ENCODE measurements around the gene UBE2E3. TPM values are rescaled to one million over a fixed set of nuclear protein-coding genes. Genes with fewer than 3 reads are reported as not detected.

The UBE2E3 gene
- total and polyA plus RNA-seq, 2 of the 13 experiments (the other 11 are each of a cell fraction or from before 2014, with no cell fraction given): 45.7 to 92.6 TPM

- TF ChIP-seq, protein P1, sequence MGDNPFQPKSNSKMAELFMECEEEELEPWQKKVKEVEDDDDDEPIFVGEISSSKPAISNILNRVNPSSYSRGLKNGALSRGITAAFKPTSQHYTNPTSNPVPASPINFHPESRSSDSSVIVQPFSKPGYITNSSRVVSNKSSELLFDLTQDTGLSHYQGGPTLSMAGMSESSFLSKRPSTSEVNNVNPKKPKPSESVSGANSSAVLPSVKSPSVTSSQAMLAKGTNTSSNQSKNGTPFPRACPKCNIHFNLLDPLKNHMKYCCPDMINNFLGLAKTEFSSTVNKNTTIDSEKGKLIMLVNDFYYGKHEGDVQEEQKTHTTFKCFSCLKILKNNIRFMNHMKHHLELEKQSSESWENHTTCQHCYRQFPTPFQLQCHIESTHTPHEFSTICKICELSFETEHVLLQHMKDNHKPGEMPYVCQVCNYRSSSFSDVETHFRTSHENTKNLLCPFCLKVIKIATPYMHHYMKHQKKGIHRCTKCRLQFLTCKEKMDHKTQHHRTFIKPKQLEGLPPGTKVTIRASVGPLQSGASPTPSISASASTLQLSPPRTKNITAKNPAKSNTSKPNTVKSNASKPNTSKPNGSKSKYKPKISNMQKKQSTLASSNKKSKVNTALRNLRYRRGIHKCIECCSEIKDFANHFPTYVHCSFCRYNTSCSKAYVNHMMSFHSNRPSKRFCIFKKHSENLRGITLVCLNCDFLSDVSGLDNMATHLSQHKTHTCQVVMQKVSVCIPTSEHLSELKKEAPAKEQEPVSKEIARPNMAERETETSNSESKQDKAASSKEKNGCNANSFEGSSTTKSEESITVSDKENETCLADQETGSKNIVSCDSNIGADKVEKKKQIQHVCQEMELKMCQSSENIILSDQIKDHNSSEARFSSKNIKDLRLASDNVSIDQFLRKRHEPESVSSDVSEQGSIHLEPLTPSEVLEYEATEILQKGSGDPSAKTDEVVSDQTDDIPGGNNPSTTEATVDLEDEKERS (CRISPR knock-in tag; IDR thresholded peaks at IDR 0.05): no peak
- TF ChIP-seq BCL6 (CRISPR knock-in tag; IDR thresholded peaks at IDR 0.05) (no peak), ZNF280B (CRISPR knock-in tag; IDR thresholded peaks at IDR 0.05; ENCODE audit: borderline replicate concordance) (no peak), JUN (CRISPR knock-in tag; IDR thresholded peaks at IDR 0.05) (no peak), ZNF740 (CRISPR knock-in tag; IDR thresholded peaks at IDR 0.05) (no peak), YY1 (IDR thresholded peaks at IDR 0.05; ENCODE audit: insufficient read depth, insufficient replicate concordance, low read depth, low read length) (peak; percentile 11), XRCC5 (optimal IDR thresholded peaks at IDR 0.05; ENCODE audit: low read length) (no peak), ZNF468 (CRISPR knock-in tag; IDR thresholded peaks at IDR 0.05) (no peak), TBL1XR1 (IDR thresholded peaks at IDR 0.05; ENCODE audit: borderline replicate concordance, low read length, partially characterized antibody) (no peak), SAP130 (CRISPR knock-in tag; IDR thresholded peaks at IDR 0.05; ENCODE audit: low read depth) (peak; percentile 58), GABPA (IDR thresholded peaks at IDR 0.05; ENCODE audit: low read depth, low read length) (no peak), GABPA (CRISPR knock-in tag; IDR thresholded peaks at IDR 0.05; ENCODE audit: low read depth) (no peak), HOXA5 (CRISPR knock-in tag; IDR thresholded peaks at IDR 0.05) (peak; percentile 31; the same call in 1 of the 2 replicates)
- TF ChIP-seq, protein P2, sequence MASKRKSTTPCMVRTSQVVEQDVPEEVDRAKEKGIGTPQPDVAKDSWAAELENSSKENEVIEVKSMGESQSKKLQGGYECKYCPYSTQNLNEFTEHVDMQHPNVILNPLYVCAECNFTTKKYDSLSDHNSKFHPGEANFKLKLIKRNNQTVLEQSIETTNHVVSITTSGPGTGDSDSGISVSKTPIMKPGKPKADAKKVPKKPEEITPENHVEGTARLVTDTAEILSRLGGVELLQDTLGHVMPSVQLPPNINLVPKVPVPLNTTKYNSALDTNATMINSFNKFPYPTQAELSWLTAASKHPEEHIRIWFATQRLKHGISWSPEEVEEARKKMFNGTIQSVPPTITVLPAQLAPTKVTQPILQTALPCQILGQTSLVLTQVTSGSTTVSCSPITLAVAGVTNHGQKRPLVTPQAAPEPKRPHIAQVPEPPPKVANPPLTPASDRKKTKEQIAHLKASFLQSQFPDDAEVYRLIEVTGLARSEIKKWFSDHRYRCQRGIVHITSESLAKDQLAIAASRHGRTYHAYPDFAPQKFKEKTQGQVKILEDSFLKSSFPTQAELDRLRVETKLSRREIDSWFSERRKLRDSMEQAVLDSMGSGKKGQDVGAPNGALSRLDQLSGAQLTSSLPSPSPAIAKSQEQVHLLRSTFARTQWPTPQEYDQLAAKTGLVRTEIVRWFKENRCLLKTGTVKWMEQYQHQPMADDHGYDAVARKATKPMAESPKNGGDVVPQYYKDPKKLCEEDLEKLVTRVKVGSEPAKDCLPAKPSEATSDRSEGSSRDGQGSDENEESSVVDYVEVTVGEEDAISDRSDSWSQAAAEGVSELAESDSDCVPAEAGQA (IDR thresholded peaks at IDR 0.05; ENCODE audit: low read depth): no peak
- TF ChIP-seq, protein P2 (CRISPR knock-in tag; IDR thresholded peaks at IDR 0.05; ENCODE audit: borderline replicate concordance): no peak
- TF ChIP-seq, protein P3, sequence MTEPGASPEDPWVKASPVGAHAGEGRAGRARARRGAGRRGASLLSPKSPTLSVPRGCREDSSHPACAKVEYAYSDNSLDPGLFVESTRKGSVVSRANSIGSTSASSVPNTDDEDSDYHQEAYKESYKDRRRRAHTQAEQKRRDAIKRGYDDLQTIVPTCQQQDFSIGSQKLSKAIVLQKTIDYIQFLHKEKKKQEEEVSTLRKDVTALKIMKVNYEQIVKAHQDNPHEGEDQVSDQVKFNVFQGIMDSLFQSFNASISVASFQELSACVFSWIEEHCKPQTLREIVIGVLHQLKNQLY (CRISPR knock-in tag; IDR thresholded peaks at IDR 0.05): no peak
Measured at GRCh38 chr2:180980943-180981911, 822 bp downstream of the UBE2E3 start (continued).
